ENCODE results near the gene CCDC87.

- no peak for TF ChIP-seq CTCF (conservative IDR thresholded peaks at IDR 0.05; ENCODE audit: low read length)
- TF ChIP-seq EZH2phosphoT487 (IDR thresholded peaks at IDR 0.05; ENCODE audit: borderline replicate concordance), result no peak
These were observed 39.0 kb upstream of the CCDC87 start for GRCh38 chr11:66631883-66632282.

All from Loucy (cell line).